Mesothelial cell of epicardium (in vitro differentiated cells): ENCODE data around the gene NFASC. TPM values are rescaled to one million over a fixed set of nuclear protein-coding genes. Genes with fewer than 3 reads are reported as not detected.

Experiments used
- DNase-seq, 2 experiments: peaks; one replicate each; pipeline ENCODE4 v3.0.0; 2021; ENCODE audit warnings: low spot score in 2 of 2; ENCODE audit not compliant: unreplicated experiment in 2 of 2
- H3K27ac Mint-ChIP-seq: 2 replicates; pipeline ENCODE4 v1.8.0; 2021; ENCODE audit warnings: mixed read lengths
- H3K27me3 Mint-ChIP-seq: 2 replicates; pipeline ENCODE4 v1.8.0; 2021; ENCODE audit warnings: low read depth, mixed read lengths
- H3K36me3 Mint-ChIP-seq: 2 replicates; pipeline ENCODE4 v1.8.0; 2021; ENCODE audit warnings: mixed read lengths
- H3K4me1 Mint-ChIP-seq: 2 replicates; pipeline ENCODE4 v1.8.0; 2021; ENCODE audit warnings: mixed read lengths
- H3K4me3 Mint-ChIP-seq: 2 replicates; pipeline ENCODE4 v1.8.0; 2021; ENCODE audit warnings: mild to moderate bottlenecking, moderate library complexity, mixed read lengths
- H3K9me3 Mint-ChIP-seq: 2 replicates; pipeline ENCODE4 v1.8.0; 2021; ENCODE audit warnings: mixed read lengths
- total RNA-seq: library from RNA; stranded (reverse); gene quantifications from 3 replicates; pipeline ENCODE4 v1.2.1, GENCODE V29; 2021
- TF ChIP-seq, protein P1 (sequence below): fragments of 200-600 bp; sonication (generic); IDR thresholded peaks from one replicate; pipeline ENCODE4 v1.5.0; 2021; ENCODE audit warnings: antibody characterized with exemption; ENCODE audit not compliant: unreplicated experiment

Gene NFASC
- total RNA-seq, 1 donor from 2014 or later = 0.72 TPM

DNA sequence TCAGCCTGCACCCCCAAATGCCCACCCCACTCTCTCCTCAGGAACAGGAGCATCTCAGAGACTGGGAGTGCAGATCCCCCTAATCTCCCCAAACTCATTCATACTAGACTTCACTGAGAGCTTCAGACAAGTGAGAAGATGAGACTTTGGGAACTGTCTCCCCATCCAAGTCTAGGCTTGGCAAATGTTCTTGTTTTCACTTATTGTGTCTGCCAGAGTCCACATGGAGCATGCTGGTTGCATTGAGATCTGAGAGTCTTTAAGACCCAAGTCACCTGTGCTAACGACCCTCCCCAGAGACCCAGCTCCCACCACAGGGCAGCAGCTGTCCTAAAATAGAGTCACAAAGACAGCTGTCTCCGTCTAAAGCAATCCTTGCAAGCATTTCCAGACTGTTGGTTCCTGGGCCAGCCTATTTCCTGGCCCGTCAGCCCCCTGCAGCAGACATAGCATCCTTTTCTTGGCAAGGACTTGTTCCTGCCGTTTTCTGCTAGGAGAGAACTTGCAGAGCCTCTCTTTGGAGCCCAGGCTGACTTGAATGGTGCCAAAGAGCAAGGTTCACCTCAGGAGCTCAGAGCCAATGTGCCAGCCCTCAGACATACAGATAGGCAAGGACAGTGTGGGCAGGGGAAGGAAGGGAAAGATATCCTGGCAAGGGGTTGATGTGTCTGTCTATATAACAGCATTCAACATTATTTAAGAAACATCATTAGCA is 170.5 kb downstream of the NFASC start:
- no peak overlapping the region for H3K27ac Mint-ChIP-seq
- no peak for DNase-seq
- TF ChIP-seq, protein P1, sequence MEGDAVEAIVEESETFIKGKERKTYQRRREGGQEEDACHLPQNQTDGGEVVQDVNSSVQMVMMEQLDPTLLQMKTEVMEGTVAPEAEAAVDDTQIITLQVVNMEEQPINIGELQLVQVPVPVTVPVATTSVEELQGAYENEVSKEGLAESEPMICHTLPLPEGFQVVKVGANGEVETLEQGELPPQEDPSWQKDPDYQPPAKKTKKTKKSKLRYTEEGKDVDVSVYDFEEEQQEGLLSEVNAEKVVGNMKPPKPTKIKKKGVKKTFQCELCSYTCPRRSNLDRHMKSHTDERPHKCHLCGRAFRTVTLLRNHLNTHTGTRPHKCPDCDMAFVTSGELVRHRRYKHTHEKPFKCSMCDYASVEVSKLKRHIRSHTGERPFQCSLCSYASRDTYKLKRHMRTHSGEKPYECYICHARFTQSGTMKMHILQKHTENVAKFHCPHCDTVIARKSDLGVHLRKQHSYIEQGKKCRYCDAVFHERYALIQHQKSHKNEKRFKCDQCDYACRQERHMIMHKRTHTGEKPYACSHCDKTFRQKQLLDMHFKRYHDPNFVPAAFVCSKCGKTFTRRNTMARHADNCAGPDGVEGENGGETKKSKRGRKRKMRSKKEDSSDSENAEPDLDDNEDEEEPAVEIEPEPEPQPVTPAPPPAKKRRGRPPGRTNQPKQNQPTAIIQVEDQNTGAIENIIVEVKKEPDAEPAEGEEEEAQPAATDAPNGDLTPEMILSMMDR = no peak
- H3K27me3 Mint-ChIP-seq = peaks cover 98% of the 10 kb centered on the region
- H3K4me3 Mint-ChIP-seq = no peak overlapping the region
- no peaks in the 10 kb centered on the region for H3K36me3 Mint-ChIP-seq
- H3K4me1 Mint-ChIP-seq = no peaks in the 10 kb centered on the region
- no peaks in the 10 kb centered on the region for H3K9me3 Mint-ChIP-seq

DNA sequence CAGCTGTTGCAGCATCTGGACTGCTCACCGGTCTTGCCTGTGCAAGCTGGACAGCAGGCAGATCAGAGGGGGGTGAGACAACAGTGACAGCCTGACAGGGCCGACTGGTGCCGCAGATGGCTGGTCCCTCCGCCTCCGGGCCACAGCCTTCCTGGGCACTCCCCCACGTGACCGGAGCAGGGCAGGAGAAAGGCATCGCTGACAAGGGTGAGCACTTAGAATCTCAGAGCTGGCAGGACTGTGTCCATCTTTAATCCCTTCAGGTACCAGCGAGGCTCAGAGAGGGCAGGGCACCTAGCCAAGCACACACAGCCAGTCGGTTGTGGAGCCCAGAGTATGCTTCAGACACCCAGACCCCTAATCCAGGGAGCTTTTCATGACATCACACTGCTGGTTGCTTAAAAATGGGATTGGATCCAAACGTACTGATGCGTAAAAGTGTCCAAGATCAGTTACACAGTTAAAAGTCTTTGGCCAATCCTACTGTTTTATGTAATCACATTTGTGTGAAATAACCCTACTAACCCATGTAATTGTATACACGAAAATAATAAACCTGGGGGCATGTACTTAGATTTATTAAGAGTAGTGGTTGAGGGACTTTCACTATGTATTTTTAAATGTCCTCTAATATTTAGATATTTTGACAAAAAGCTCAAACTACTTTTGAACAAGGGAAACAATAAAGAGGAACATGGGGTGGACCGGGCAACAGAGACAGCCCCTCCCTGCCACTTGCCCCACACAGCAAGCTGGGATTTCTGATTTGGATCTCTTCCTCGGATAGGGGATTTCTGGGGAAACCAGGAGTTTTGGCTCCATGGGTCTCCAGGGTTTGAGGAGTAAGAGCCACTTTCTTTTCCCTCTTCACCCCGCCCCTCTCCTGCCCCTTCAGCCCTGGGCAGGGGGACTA is 171.6 kb downstream of the NFASC start:
- TF ChIP-seq, protein P1 = no peak
- H3K27me3 Mint-ChIP-seq = peaks cover 98% of the 10 kb centered on the region
- no peaks in the 10 kb centered on the region for H3K36me3 Mint-ChIP-seq
- no peaks in the 10 kb centered on the region for H3K4me1 Mint-ChIP-seq
- no peaks in the 10 kb centered on the region for H3K9me3 Mint-ChIP-seq
- H3K4me3 Mint-ChIP-seq = no peak overlapping the region
- DNase-seq = no peak
- no peak overlapping the region for H3K27ac Mint-ChIP-seq

DNA sequence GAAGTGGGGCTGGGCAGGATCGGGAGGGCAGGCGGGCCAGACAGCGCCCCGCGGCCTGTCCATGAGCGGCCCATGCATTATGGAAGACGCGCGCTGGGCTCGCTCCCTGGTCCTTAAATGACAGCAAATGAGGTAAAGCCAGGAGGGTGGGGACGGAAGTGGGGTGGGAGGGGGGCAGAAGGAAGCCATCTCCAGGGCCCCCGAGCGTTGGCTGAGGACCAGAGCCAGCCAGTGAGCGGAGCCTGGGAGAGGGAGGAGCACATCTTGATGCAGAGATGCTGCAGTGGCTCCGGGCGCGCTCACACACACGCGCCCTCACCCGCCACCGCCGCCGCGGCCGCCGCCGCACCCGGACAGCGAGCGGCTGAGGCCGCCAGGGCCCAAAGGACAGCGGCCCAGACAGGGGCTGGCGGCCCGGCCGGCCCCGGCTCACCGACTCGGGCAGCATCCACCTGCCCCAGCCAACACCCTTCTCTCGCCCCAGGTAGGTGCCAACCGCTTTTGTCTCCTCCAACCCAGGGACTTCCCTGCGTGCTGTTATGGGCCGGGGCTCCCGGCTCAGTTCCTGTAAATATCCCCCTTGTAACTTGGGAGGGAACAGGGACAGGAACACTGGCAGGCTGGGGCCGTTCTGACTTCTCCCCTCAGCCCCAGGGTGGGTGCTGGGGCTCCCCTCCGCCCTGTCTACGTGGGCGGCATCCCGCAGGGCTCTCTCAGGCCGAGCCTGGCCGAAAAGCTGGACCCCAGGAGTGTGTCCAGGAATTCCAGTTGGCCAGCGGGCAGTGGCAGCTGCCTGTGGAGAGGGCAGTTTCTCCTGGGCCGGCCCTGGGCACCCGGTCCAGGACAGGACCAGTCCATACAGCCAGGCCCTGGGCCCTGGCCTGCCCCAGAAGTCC is 172.5 kb downstream of the NFASC start, which contains the start of gene CNTN2:
Gene CNTN2, plus strand, starts transcription at position 302 of the 896 bp plus-strand sequence. CDS start 9,974 bp downstream, outside the sequence.
- no peaks in the 10 kb centered on the region for H3K4me1 Mint-ChIP-seq
- no peaks in the 10 kb centered on the region for H3K9me3 Mint-ChIP-seq
- H3K27me3 Mint-ChIP-seq = peaks cover 98% of the 10 kb centered on the region
- H3K4me3 Mint-ChIP-seq = no peak within 1 kb of the TSS
- DNase-seq = no peak
- TF ChIP-seq, protein P1 = no peak
- no peaks in the 10 kb centered on the region for H3K36me3 Mint-ChIP-seq
- no peak within 1 kb of the TSS for H3K27ac Mint-ChIP-seq

DNA sequence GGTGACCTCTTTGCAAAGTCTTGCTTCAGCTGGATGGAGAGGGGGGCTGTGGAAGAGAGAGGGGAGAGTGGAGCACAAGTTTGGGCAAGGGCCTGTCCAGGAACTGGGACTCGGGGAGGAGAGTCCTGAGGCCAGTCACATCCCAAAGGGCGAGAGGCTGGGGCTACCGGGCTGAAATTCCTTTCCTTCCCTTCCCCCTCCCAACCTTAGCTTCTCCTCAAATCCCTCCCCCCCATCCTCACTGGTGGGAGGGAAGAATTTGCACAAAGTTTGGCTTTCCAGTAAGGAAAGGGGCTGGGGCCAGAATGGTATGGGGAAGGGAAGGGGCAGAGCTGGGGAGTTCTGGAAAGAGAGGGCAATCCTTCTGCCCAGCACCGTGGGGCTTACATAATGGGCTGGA is 173.2 kb downstream of the NFASC start:
- H3K4me1 Mint-ChIP-seq = no peaks in the 10 kb centered on the region
- H3K36me3 Mint-ChIP-seq = no peaks in the 10 kb centered on the region
- H3K4me3 Mint-ChIP-seq = no peak overlapping the region
- DNase-seq = no peak
- H3K27ac Mint-ChIP-seq = no peak overlapping the region
- TF ChIP-seq, protein P1 = no peak
- H3K9me3 Mint-ChIP-seq = no peaks in the 10 kb centered on the region
- peaks cover 95% of the 10 kb centered on the region for H3K27me3 Mint-ChIP-seq

DNA sequence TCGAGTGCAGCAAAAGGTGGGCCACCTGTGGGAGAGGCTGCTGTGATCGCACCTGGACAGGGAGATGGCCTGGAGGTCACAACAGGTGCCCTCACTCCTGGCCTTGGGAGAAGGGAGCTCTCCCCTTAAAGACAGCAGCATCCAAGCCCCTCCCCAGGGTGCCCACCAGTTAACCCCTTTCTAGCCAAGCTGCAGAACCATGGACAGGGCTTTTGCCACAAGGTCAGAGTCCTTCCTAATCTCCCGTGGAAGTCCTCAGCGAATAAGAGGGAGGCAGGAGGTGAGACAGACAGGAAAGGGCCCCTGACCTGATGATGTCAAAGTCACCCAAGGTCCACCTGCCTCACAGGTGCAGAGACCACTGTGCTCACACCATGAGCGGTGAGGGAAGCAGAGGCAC is 174.1 kb downstream of the NFASC start:
- no peaks in the 10 kb centered on the region for H3K36me3 Mint-ChIP-seq
- H3K27me3 Mint-ChIP-seq = peaks cover 87% of the 10 kb centered on the region
- TF ChIP-seq, protein P1 = no peak
- no peaks in the 10 kb centered on the region for H3K4me1 Mint-ChIP-seq
- no peak overlapping the region for H3K4me3 Mint-ChIP-seq
- no peak overlapping the region for H3K27ac Mint-ChIP-seq
- DNase-seq = no peak
- no peaks in the 10 kb centered on the region for H3K9me3 Mint-ChIP-seq
